Measurements from ENCODE around the gene NDRG2.
"Not testable (repeated sequence)": the region's sequence is repeated elsewhere in the genome, so short reads cannot be mapped to it uniquely, and the experiment has no call there.

The NDRG2 gene

GRCh38 chr14:21055432-21056117 lies 30.7 kb upstream of the NDRG2 start:
- peak; percentile 58 for DNase-seq (ENCODE audit: low spot score)

- no peak for DNase-seq (ENCODE audit: low spot score)
These were observed 29.9 kb upstream of the NDRG2 start for GRCh38 chr14:21054768-21055145.

- peak; percentile 85 for DNase-seq (ENCODE audit: low spot score)
These were observed 29.4 kb upstream of the NDRG2 start for GRCh38 chr14:21054123-21054767.

GRCh38 chr14:21053184-21054122 lies 28.6 kb upstream of the NDRG2 start:
- DNase-seq (ENCODE audit: low spot score): no peak

- DNase-seq (ENCODE audit: low spot score): no peak
These were observed 25.7 kb upstream of the NDRG2 start for GRCh38 chr14:21050597-21050996.

GRCh38 chr14:21049271-21049673 lies 24.4 kb upstream of the NDRG2 start:
- DNase-seq (ENCODE audit: low spot score): no peak

- no peak for DNase-seq (ENCODE audit: low spot score)
These were observed 23.8 kb upstream of the NDRG2 start for GRCh38 chr14:21048638-21049037.

GRCh38 chr14:21047378-21047781 lies 22.5 kb upstream of the NDRG2 start:
- DNase-seq (ENCODE audit: low spot score): no peak

GRCh38 chr14:21043974-21044618 lies 19.2 kb upstream of the NDRG2 start:
- no peak for DNase-seq (ENCODE audit: low spot score)

- no peak for DNase-seq (ENCODE audit: low spot score)
These were observed 18.6 kb upstream of the NDRG2 start for GRCh38 chr14:21043387-21043973.

- DNase-seq (ENCODE audit: low spot score): peak; percentile 47
These were observed 18.1 kb upstream of the NDRG2 start for GRCh38 chr14:21042918-21043317.

GRCh38 chr14:21041676-21042433 lies 17.0 kb upstream of the NDRG2 start, which contains the start of gene RNASE7:
Gene RNASE7 (plus strand): TSS chr14:21042362. CDS start chr14:21042993, 631 bp downstream.
- peak; percentile 66 for DNase-seq (ENCODE audit: low spot score)

GRCh38 chr14:21040941-21041340 lies 16.1 kb upstream of the NDRG2 start:
- not testable (repeated sequence) for DNase-seq (ENCODE audit: low spot score)

- DNase-seq (ENCODE audit: low spot score): no peak
These were observed 15.6 kb upstream of the NDRG2 start for GRCh38 chr14:21040370-21040925.

GRCh38 chr14:21039585-21040369 lies 14.9 kb upstream of the NDRG2 start:
- DNase-seq (ENCODE audit: low spot score): peak; percentile 55

GRCh38 chr14:21038441-21039422 lies 13.9 kb upstream of the NDRG2 start:
- no peak for DNase-seq (ENCODE audit: low spot score)

- DNase-seq (ENCODE audit: low spot score): no peak
These were observed 12.3 kb upstream of the NDRG2 start for GRCh38 chr14:21037156-21037555.

GRCh38 chr14:21036751-21037150 lies 11.9 kb upstream of the NDRG2 start:
- peak; percentile 87 for DNase-seq (ENCODE audit: low spot score)

- no peak for DNase-seq (ENCODE audit: low spot score)
These were observed 9.8 kb upstream of the NDRG2 start, which contains the start of gene RNASE13 for GRCh38 chr14:21034707-21035106. Gene RNASE13 (minus strand): TSS chr14:21034807. CDS start chr14:21034288, 519 bp downstream.
